T-cell (primary cell): Measurements from ENCODE around the gene SLPI. TPM values are rescaled to one million over a fixed set of nuclear protein-coding genes. Genes with fewer than 3 reads are reported as not detected.

Experiments used
- ATAC-seq, 4 experiments: fragments of 200-7000 bp in 3 of 4; fragments of 150-1000 bp in 1 of 4; cut with Tn5 transposase; replicated peaks in 1 of 4; 1 replicate in 3 of 4; 2 replicates in 1 of 4; pipeline ENCODE4 v1.10.0; 2021; ENCODE audit warnings: moderate library complexity in 3 of 4, mild to moderate bottlenecking in 2 of 4, moderate number of reproducible peaks in 1 of 4
- CTCF ChIA-PET, 2 donors: fragments of 300-600 bp; sonication (Branson Sonifier 250); formaldehyde crosslinking; loops; one replicate each; lab custom pipeline; 2022; ENCODE audit warnings: antibody characterized with exemption in 2 of 2; lab: Charles Lee
- POLR2A ChIA-PET, 2 donors: fragments of 300-600 bp; sonication (Branson Sonifier 250); formaldehyde crosslinking; loops; one replicate each; lab custom pipeline; 2022; ENCODE audit warnings: antibody characterized with exemption in 2 of 2; lab: Charles Lee
- DNase-seq, 35 experiments: peaks; one replicate each; pipeline versions ENCODE4 v3.0.0 to v3.0.0-alpha.2; 2013 to 2023
- H3K27ac ChIP-seq: one replicate; pipeline ENCODE4 v1.5.1; 2013; ENCODE audit warnings: low read length
- H3K27me3 ChIP-seq, 2 experiments: replicated peaks in 1 of 2; 1 replicate in 1 of 2; 2 replicates in 1 of 2; pipeline versions ENCODE4 v1.6.1 to v1.7.0; 2013; ENCODE audit warnings: low read length in 1 of 2, mixed read lengths in 1 of 2; ENCODE audit not compliant: control insufficient read depth in 2 of 2, insufficient read depth in 2 of 2; ENCODE audit errors: extremely low read depth in 1 of 2
- H3K36me3 ChIP-seq, 2 donors: 1 replicate in 1 of 2; 2 replicates in 1 of 2; pipeline versions ENCODE4 v1.6.1 to v1.7.0; 2013; ENCODE audit warnings: low read length in 1 of 2; ENCODE audit not compliant: control insufficient read depth in 2 of 2, insufficient read depth in 1 of 2; ENCODE audit errors: extremely low read depth in 1 of 2
- H3K4me1 ChIP-seq, 2 experiments: 1 replicate in 1 of 2; 2 replicates in 1 of 2; pipeline versions ENCODE4 v1.6.1 to v1.7.0; 2013; ENCODE audit warnings: low read length in 2 of 2, mixed read lengths in 1 of 2; ENCODE audit not compliant: insufficient read depth in 2 of 2, control insufficient read depth in 1 of 2; ENCODE audit errors: extremely low read depth in 1 of 2
- H3K4me3 ChIP-seq, 2 donors: 1 replicate in 1 of 2; 2 replicates in 1 of 2; pipeline versions ENCODE4 v1.5.1 to v1.7.0; 2013; ENCODE audit warnings: mild to moderate bottlenecking in 2 of 2, low read length in 1 of 2, moderate library complexity in 1 of 2; ENCODE audit not compliant: control insufficient read depth in 1 of 2; ENCODE audit errors: extremely low read depth in 1 of 2
- H3K9me3 ChIP-seq: 2 replicates; pipeline ENCODE4 v1.7.0; 2013
- H3K27ac Mint-ChIP-seq, 2 donors: one replicate each; pipeline ENCODE4 v1.8.0; 2020 to 2021; ENCODE audit warnings: mild to moderate bottlenecking in 2 of 2, mixed read lengths in 2 of 2
- H3K27me3 Mint-ChIP-seq, 2 donors: one replicate each; pipeline ENCODE4 v1.8.0; 2021 to 2022; ENCODE audit warnings: mixed read lengths in 2 of 2
- H3K36me3 Mint-ChIP-seq: one replicate; pipeline ENCODE4 v1.8.0; 2021; ENCODE audit warnings: mixed read lengths
- H3K4me1 Mint-ChIP-seq, 3 donors: one replicate each; pipeline ENCODE4 v1.8.0; 2020 to 2022; ENCODE audit warnings: mixed read lengths in 3 of 3, mild to moderate bottlenecking in 1 of 3
- H3K4me3 Mint-ChIP-seq, 3 donors: one replicate each; pipeline ENCODE4 v1.8.0; 2020 to 2022; ENCODE audit warnings: mild to moderate bottlenecking in 3 of 3, mixed read lengths in 3 of 3, moderate library complexity in 3 of 3
- H3K9me3 Mint-ChIP-seq, 3 donors: one replicate each; pipeline ENCODE4 v1.8.0; 2020 to 2022; ENCODE audit warnings: mixed read lengths in 3 of 3
- WGBS: methylation state at CpG from one replicate; pipeline ENCODE4 v1.1.5; 2013; ENCODE audit warnings: missing lambda C conversion rate; ENCODE audit not compliant: insufficient coverage; 5-methylcytosine and 5-hydroxymethylcytosine counted together
- total RNA-seq, 35 experiments: library from RNA in 6 of 35; stranded (reverse) in 6 of 35; fragments of 120-200 nt in 1 of 35; gene quantifications; one replicate each; pipeline versions ENCODE4 v1.2.1 to v1.2.4 and lab custom pipeline; 2013 to 2026

SLPI gene
- total RNA-seq, 5 donors from 2014 or later (not counting 1 experiment from before 2014, with no cell fraction given), result 1.1 to 1.7 (median 1.2) TPM; not detected in 2

DNA sequence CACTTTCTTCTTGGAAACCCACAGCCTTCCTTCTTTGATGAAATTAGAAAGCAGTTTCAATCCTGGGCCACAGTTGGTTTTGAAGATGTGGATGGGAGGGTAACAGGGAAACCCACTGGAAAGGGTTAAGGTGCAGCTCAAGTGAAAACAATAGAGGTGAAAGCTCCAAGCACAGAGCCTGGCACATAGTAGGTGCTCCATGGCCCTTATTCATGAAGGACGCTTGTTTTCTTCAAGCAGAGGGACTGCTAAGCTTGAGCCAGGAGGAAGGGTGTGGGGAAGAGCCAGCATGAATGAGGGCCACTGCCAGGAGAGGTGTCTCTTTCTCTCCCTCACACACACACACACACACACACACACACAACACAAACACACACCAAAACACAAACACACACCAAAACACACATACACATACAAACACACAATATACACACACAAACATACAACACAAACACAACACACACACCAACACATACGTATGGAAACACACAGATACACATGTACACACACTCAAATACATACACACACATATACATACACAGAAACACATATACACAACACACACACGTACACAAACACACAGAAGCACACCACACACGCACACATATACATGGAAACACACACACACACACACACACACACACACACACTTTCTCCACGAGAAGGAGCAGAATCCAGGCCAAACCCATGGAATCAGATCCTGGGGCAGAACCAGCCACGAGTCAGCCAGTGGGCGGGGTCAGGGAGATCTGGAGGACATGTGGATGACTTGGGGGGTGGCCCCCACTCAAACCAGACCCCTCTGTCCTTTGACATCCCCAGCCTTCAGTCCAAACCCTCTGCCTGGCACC, 28.6 kb upstream of the SLPI start:
- Histone ChIP-seq H3K27ac (no peak overlapping the region), H3K36me3 (no peaks in the 10 kb centered on the region), H3K4me3 (no peak overlapping the region), H3K4me1 (no peaks in the 10 kb centered on the region), H3K27me3 (peaks cover 0 to 22% of the 10 kb centered on the region in 2 experiments), H3K9me3 (no peaks in the 10 kb centered on the region)
- H3K27me3 Mint-ChIP-seq, result peaks cover 37 to 46% of the 10 kb centered on the region in 2 donors
- H3K4me1 Mint-ChIP-seq, result no peaks in the 10 kb centered on the region
- no peak overlapping the region for H3K4me3 Mint-ChIP-seq
- no peak for ATAC-seq
- no peak overlapping the region for H3K27ac Mint-ChIP-seq
- H3K9me3 Mint-ChIP-seq, result no peaks in the 10 kb centered on the region
- no peaks in the 10 kb centered on the region for H3K36me3 Mint-ChIP-seq
- POLR2A ChIA-PET, result no interaction called here
- CTCF ChIA-PET, result interaction anchor here in 1 of 2 donors (1.0 kb wide), 1 partner anchor 11 kb away, joined by 4 read pairs; no protein-coding TSS in a partner anchor
- no peak for DNase-seq
- 56% methylated on average over 1 of the region's 7 CpGs for WGBS

GRCh38 chr20:45279992-45280391, 25.6 kb upstream of the SLPI start:
- H3K4me1 Mint-ChIP-seq, result no peaks in the 10 kb centered on the region
- no peak overlapping the region for H3K27ac Mint-ChIP-seq
- DNase-seq (no peak), ATAC-seq (no peak)
- H3K36me3 ChIP-seq, result no peaks in the 10 kb centered on the region
- peaks cover 0 to 19% of the 10 kb centered on the region in 2 experiments for H3K27me3 ChIP-seq
- H3K9me3 Mint-ChIP-seq, result no peaks in the 10 kb centered on the region
- WGBS, result no CpG with 5 or more reads among the region's 1 CpG
- no peak overlapping the region for H3K27ac ChIP-seq
- no peak overlapping the region for H3K4me3 Mint-ChIP-seq
- POLR2A ChIA-PET, result no interaction called here
- no peaks in the 10 kb centered on the region for H3K36me3 Mint-ChIP-seq
- no peaks in the 10 kb centered on the region for H3K4me1 ChIP-seq
- H3K27me3 Mint-ChIP-seq, result peaks cover 42 to 49% of the 10 kb centered on the region in 2 donors
- H3K9me3 ChIP-seq, result no peaks in the 10 kb centered on the region
- CTCF ChIA-PET, result no interaction called here
- no peak overlapping the region for H3K4me3 ChIP-seq

GRCh38 chr20:45275338-45275737, 21.0 kb upstream of the SLPI start:
- H3K27ac ChIP-seq, result no peak overlapping the region
- H3K9me3 ChIP-seq, result no peaks in the 10 kb centered on the region
- H3K27me3 Mint-ChIP-seq, result peaks cover 54 to 62% of the 10 kb centered on the region in 2 donors
- DNase-seq (no peak), ATAC-seq (no peak)
- no peaks in the 10 kb centered on the region for H3K4me1 Mint-ChIP-seq
- H3K4me1 ChIP-seq, result no peaks in the 10 kb centered on the region
- no peaks in the 10 kb centered on the region for H3K36me3 Mint-ChIP-seq
- ChIA-PET POLR2A (no interaction called here), CTCF (no interaction called here)
- no CpG with 5 or more reads among the region's 3 CpGs for WGBS
- no peaks in the 10 kb centered on the region for H3K36me3 ChIP-seq
- H3K27ac Mint-ChIP-seq, result no peak overlapping the region
- peaks cover 2 to 7% of the 10 kb centered on the region in 2 experiments for H3K27me3 ChIP-seq
- H3K4me3 ChIP-seq, result no peak overlapping the region
- H3K9me3 Mint-ChIP-seq, result no peaks in the 10 kb centered on the region
- no peak overlapping the region for H3K4me3 Mint-ChIP-seq

GRCh38 chr20:45269754-45270270, 15.4 kb upstream of the SLPI start:
- Histone ChIP-seq H3K36me3 (no peaks in the 10 kb centered on the region), H3K4me3 (no peak overlapping the region), H3K27me3 (peaks cover 2 to 7% of the 10 kb centered on the region in 2 experiments), H3K4me1 (no peaks in the 10 kb centered on the region), H3K27ac (no peak overlapping the region), H3K9me3 (no peaks in the 10 kb centered on the region)
- Mint-ChIP-seq H3K27ac (no peak overlapping the region), H3K4me1 (no peaks in the 10 kb centered on the region), H3K27me3 (peaks cover 39 to 45% of the 10 kb centered on the region in 2 donors), H3K36me3 (no peaks in the 10 kb centered on the region), H3K9me3 (no peaks in the 10 kb centered on the region), H3K4me3 (no peak overlapping the region)
- no peak for DNase-seq
- WGBS, result no CpG with 5 or more reads among the region's 4 CpGs
- ATAC-seq, result no peak
- POLR2A ChIA-PET, result no interaction called here
- CTCF ChIA-PET, result no interaction called here

DNA sequence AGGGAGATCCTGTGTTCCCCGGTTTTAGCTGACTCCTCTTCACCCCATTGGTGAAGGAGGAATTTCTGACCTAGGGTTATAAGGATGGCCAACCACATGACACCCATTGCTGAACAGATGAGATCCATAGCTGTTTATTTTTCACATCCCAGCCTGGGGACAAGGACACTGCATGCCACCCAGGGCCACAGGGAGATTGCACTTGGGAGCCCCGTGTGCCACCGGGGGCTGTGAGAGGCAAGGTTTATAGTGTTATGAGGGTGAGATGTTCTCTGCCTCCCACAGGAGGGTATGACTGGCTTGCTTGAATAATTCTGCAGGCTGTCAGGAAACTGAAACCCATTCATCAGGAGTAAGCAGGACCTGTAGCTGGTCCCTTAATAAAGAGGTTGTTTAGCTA, 14.7 kb upstream of the SLPI start:
- Histone ChIP-seq H3K27ac (no peak overlapping the region), H3K27me3 (peaks cover 2 to 7% of the 10 kb centered on the region in 2 experiments), H3K36me3 (no peaks in the 10 kb centered on the region), H3K4me3 (no peak overlapping the region), H3K9me3 (no peaks in the 10 kb centered on the region), H3K4me1 (no peaks in the 10 kb centered on the region)
- no peaks in the 10 kb centered on the region for H3K9me3 Mint-ChIP-seq
- no peak overlapping the region for H3K4me3 Mint-ChIP-seq
- no peaks in the 10 kb centered on the region for H3K4me1 Mint-ChIP-seq
- ATAC-seq (no peak), DNase-seq (no peak)
- no peak overlapping the region for H3K27ac Mint-ChIP-seq
- WGBS, result 64% methylated on average over 2 of the region's 3 CpGs
- H3K27me3 Mint-ChIP-seq, result peaks cover 34 to 40% of the 10 kb centered on the region in 2 donors
- H3K36me3 Mint-ChIP-seq, result no peaks in the 10 kb centered on the region
- ChIA-PET POLR2A (no interaction called here), CTCF (no interaction called here)

GRCh38 chr20:45268531-45268930, 14.2 kb upstream of the SLPI start:
- Mint-ChIP-seq H3K4me1 (no peaks in the 10 kb centered on the region), H3K36me3 (no peaks in the 10 kb centered on the region), H3K9me3 (no peaks in the 10 kb centered on the region), H3K27ac (no peak overlapping the region), H3K27me3 (peaks cover 31 to 38% of the 10 kb centered on the region in 2 donors), H3K4me3 (no peak overlapping the region)
- no peaks in the 10 kb centered on the region for H3K9me3 ChIP-seq
- ATAC-seq (no peak), DNase-seq (no peak)
- H3K27me3 ChIP-seq, result peaks cover 2 to 6% of the 10 kb centered on the region in 2 experiments
- H3K36me3 ChIP-seq, result no peaks in the 10 kb centered on the region
- no CpG with 5 or more reads among the region's 3 CpGs for WGBS
- H3K4me1 ChIP-seq, result no peaks in the 10 kb centered on the region
- H3K4me3 ChIP-seq, result no peak overlapping the region
- ChIA-PET CTCF (no interaction called here), POLR2A (no interaction called here)
- H3K27ac ChIP-seq, result no peak overlapping the region
